SIG-M5 treated with dmso at 0.1 percent for 504 hours (cell line): ENCODE data around the gene FCN2.

ENCODE experiments used
- DNase-seq: peaks from one replicate; lab custom pipeline; 2025; ENCODE audit not compliant: unreplicated experiment; lab: John Stamatoyannopoulos, UW

Gene FCN2

DNA sequence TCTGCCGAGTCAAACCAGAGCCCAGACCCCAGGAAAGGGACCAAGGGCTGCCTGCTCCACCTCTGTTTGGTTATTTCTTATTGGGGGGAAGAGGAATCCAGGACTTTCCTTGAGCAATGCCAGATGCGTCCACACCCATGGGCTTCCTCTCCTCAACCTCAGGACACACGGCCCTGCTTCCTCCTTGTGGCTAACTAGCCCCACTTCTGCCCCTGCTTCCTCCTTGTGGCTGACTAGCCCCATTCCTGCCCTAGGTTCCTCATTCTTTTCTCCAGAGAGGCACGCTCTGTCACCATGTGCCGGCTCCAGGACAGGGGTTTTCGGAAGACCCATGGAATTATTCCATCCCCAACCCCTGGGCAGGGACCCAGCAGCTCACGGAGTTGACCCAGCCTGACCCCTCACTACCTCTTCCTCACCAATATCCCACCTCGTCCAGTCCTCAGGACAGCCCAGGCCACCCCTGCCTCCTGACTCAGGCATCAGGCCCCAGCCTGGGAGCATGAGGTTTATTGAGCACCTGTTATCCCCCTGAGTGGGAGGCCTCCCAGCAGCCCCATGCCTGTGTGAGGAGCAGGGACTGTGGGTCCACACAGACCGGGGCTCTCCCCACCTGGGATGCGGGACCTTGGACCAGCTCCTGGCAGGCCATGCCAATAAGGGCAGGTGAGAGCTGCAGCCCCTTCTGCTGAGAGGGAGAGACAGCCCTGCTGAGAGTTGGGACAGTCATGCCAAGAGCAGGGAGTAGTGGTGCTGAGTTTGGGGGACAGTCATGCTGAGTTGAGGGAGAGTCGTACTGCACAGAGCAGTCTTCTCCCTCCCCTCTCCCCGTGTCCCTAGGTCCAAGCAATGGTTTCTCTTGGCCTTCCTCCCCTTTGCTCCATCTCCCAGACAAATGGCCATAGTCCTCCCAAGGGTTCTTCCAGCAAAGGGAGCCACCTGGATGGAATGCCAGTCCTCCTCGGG, 48.9 kb downstream of the FCN2 start:
- peak; percentile 64 for DNase-seq

GRCh38 chr9:134930398-134930797, 49.8 kb downstream of the FCN2 start:
- no peak for DNase-seq

GRCh38 chr9:134932171-134932570, 51.6 kb downstream of the FCN2 start:
- no peak for DNase-seq

DNA sequence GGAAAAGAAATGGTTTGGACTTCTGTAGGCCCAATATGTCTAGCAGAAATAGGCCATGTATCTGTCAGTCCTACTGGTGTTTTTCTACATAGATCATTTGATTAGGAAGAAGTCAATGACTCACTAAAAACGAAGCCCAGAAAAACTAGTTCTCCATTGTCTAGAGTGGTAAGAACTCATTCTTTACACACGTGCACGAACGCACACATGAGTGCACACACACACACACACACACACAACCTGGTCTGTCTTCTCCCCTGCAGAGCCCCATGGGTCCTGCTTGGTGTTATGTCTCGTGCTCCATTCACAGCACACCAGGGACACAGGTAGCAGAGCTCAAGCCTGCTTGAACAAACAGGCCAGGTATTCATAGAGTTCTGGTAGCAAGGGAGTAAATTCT, 52.0 kb downstream of the FCN2 start:
- DNase-seq, result no peak

DNA sequence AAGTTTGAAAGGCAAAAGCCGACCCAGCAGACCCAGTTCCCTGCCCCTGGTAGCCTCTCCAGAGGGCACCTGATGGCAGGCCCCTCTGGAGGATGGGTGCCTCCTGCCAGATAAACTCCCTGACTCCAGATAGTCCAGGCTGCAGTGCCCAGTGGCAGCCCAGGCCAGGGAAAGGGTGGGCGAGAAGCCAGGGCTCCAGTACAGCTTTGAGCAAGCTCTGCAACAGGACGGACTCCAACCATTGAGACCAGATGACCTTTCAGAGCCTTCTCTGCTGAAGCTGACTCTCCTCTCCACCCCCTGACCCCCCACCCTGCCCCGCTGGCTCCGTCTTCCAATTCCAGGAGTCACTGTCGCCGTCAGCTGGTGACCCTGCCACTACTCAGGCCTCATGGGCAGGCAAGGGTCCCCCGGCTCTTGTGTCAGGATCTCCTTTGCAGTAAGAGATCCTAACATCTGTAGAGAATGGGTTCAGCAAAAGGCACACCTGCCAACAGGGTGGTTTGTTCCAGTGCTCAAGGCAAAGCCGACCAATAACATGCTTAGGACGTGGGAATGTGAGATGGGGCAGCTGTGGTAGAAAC, 52.6 kb downstream of the FCN2 start:
- DNase-seq, result no peak

DNA sequence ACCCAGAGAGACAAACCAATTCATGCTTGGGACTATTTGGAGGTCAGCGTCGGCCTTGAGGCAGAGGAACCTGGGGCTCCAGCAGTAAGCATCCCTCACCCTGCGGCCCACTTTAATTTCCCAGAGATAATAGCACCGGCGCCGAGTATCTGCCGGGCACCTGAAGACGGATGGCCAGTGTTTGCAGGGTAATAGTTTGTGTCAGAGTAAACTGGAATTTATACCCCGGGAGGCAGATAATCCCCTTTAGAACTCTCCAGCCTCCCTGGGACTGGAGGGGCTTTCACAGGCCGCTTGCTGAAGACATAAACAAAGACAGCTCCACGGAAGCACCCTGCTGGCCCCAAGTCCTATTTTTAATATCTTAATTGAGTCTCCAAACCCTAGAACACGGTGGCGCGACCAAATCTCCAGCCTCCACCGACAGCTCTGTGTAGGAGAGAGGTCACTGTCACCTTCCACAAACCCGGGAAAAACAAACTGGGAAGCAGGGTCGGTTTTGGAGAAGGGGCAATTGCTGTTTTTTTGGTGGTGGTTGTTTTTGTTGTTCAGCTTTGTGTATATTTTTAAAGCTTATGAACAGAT, 54.5 kb downstream of the FCN2 start:
- no peak for DNase-seq

GRCh38 chr9:134935701-134936345, 55.2 kb downstream of the FCN2 start:
- DNase-seq, result no peak

DNA sequence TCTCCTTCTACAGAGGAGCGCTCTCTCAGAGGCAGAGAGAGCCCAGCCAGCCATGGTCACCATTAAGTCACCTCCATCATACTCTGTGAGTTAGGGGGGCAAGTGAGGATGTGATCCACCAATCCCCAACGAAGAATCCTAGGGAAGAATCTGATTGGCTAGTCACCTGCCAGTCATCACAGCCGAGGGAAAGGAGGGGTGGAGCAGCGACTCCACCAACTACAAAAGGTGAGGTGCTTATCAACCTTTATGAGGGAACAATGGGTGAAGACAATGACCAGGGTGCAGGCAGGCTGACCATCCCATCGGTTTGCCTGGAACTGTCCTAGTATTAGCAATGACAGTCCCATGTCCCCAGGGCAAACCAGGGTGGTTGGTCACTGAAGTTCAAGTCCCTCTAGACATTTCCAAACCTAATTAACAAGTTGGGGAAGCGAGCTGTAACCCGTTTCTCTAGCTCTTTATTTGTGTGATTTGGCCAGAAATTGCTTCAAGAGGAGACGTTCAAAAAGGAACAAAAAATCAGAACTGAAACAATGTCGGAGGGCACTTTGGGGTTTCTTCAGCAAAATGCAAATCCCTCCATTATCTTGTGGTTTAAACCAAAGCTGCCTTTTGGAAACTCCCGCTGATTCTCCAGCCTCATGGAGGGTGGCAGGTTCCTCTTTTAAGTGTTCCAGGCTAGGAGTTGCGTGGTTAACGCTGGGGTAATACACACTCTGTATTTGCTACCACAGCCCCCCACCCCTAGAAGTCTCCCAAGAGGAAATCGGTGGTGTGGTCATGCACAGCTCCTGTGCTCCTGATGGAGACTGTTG, 55.9 kb downstream of the FCN2 start:
- DNase-seq, result no peak
